DOHH2 (cell line): ENCODE data around the gene SERINC3.

ENCODE experiments used
- EZH2phosphoT487 ChIP-seq: fragments of 200-600 bp; sonication (generic); IDR thresholded peaks from 2 replicates; pipeline ENCODE4 v1.6.1; 2017; ENCODE audit warnings: borderline replicate concordance, mild to moderate bottlenecking, antibody characterized with exemption, low read length, moderate library complexity, mixed read lengths
- TF ChIP-seq, protein P1 (sequence below): fragments of 200-600 bp; sonication (generic); IDR thresholded peaks from one replicate; pipeline ENCODE4 v1.5.1; 2014; ENCODE audit warnings: antibody characterized with exemption, mild to moderate bottlenecking, low read depth, low read length; ENCODE audit not compliant: poor library complexity, severe bottlenecking

DNA sequence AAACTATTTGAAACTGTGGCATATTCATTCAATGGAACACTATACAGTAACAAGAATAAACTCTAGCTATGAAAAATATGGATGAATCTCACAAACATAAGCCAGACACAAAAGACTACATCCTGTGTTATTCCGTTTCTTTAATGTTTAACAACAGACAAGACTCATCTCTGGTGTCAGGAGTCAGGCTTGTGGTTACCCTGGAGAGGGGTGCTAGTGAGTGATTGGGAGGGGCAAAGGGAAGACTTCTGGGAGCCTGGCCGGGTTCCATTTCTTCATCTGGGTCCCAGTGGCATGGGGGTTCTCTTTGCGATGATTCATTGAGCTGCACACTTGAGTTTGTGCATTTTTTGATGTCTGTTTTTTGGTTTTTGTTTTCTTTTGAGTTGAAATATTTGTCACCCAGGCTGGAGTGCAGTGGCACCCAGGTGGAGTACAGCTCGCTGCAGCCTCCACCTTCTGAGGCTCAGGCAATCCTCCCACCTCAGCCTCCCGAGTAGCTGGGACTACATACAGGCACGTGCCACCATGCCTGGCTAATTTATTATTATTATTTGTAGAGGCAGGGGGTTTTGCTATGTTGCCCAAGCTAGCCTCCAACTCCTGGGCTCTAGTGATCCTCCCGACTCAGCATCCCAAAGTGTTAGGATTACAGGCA, 67.4 kb downstream of the SERINC3 start:
- TF ChIP-seq, protein P1, sequence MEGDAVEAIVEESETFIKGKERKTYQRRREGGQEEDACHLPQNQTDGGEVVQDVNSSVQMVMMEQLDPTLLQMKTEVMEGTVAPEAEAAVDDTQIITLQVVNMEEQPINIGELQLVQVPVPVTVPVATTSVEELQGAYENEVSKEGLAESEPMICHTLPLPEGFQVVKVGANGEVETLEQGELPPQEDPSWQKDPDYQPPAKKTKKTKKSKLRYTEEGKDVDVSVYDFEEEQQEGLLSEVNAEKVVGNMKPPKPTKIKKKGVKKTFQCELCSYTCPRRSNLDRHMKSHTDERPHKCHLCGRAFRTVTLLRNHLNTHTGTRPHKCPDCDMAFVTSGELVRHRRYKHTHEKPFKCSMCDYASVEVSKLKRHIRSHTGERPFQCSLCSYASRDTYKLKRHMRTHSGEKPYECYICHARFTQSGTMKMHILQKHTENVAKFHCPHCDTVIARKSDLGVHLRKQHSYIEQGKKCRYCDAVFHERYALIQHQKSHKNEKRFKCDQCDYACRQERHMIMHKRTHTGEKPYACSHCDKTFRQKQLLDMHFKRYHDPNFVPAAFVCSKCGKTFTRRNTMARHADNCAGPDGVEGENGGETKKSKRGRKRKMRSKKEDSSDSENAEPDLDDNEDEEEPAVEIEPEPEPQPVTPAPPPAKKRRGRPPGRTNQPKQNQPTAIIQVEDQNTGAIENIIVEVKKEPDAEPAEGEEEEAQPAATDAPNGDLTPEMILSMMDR, result no peak
- no peak for TF ChIP-seq EZH2phosphoT487
